H9 (cell line): Measurements from ENCODE around the gene SNAI1. TPM values are rescaled to one million over a fixed set of nuclear protein-coding genes. Genes with fewer than 3 reads are reported as not detected.

Experiments used
- DNase-seq: peaks from one replicate; pipeline ENCODE4 v3.0.0-alpha.2; 2017
- H2AFZ ChIP-seq: one replicate; pipeline ENCODE4 v1.6.1; 2013; ENCODE audit warnings: mild to moderate bottlenecking, low read length, control low read depth, moderate library complexity
- H2AK5ac ChIP-seq: 2 replicates; pipeline ENCODE4 v1.6.1; 2013; ENCODE audit warnings: low read length, control low read depth, mixed read lengths; ENCODE audit not compliant: insufficient read length
- H2BK120ac ChIP-seq: one replicate; pipeline ENCODE4 v1.6.1; 2013; ENCODE audit warnings: low read depth, mild to moderate bottlenecking, low read length, control low read depth, inconsistent platforms; ENCODE audit not compliant: poor library complexity, severe bottlenecking
- H2BK12ac ChIP-seq: 2 replicates; pipeline ENCODE4 v1.6.1; 2013; ENCODE audit warnings: low read length, control low read depth, mixed read lengths, low read depth; ENCODE audit not compliant: insufficient read length
- H2BK15ac ChIP-seq: 2 replicates; pipeline ENCODE4 v1.6.1; 2013; ENCODE audit warnings: low read depth, low read length, control low read depth
- H2BK20ac ChIP-seq: one replicate; pipeline ENCODE4 v1.6.1; 2013; ENCODE audit warnings: low read depth, mild to moderate bottlenecking, low read length, control low read depth, inconsistent platforms; ENCODE audit not compliant: poor library complexity, severe bottlenecking
- H2BK5ac ChIP-seq: 2 replicates; pipeline ENCODE4 v1.6.1; 2013; ENCODE audit warnings: low read length, control low read depth, mixed read lengths; ENCODE audit not compliant: insufficient read length
- H3K14ac ChIP-seq: 2 replicates; pipeline ENCODE4 v1.6.1; 2013; ENCODE audit warnings: low read length, control low read depth; ENCODE audit not compliant: insufficient read depth
- H3K18ac ChIP-seq: 2 replicates; pipeline ENCODE4 v1.6.1; 2013; ENCODE audit warnings: low read depth, mild to moderate bottlenecking, mixed read lengths, low read length, control low read depth; ENCODE audit not compliant: insufficient read length
- H3K23ac ChIP-seq: 2 replicates; pipeline ENCODE4 v1.6.1; 2013; ENCODE audit warnings: low read length, control low read depth, mixed read lengths, low read depth; ENCODE audit not compliant: insufficient read length
- H3K23me2 ChIP-seq: 2 replicates; pipeline ENCODE4 v1.6.1; 2013; ENCODE audit warnings: low read depth, mild to moderate bottlenecking, mixed read lengths, low read length, control low read depth; ENCODE audit not compliant: insufficient read length, poor library complexity, severe bottlenecking
- H3K27ac ChIP-seq: 2 replicates; pipeline ENCODE4 v1.5.1; 2013; ENCODE audit warnings: low read length, control low read depth, mixed read lengths, low read depth; ENCODE audit not compliant: insufficient read length
- H3K27me3 ChIP-seq: 2 replicates; pipeline ENCODE4 v1.6.1; 2013; ENCODE audit warnings: low read length, control low read depth, inconsistent platforms; ENCODE audit not compliant: insufficient read depth
- H3K4ac ChIP-seq: 2 replicates; pipeline ENCODE4 v1.6.1; 2013; ENCODE audit warnings: low read depth, mild to moderate bottlenecking, control low read depth, inconsistent platforms, low read length, moderate library complexity
- H3K4me1 ChIP-seq: 2 replicates; pipeline ENCODE4 v1.6.1; 2013; ENCODE audit warnings: low read length, control low read depth, inconsistent platforms; ENCODE audit not compliant: insufficient read depth
- H3K4me2 ChIP-seq: 2 replicates; pipeline ENCODE4 v1.6.1; 2013; ENCODE audit warnings: low read length, control low read depth, mixed read lengths; ENCODE audit not compliant: insufficient read length, insufficient read depth
- H3K56ac ChIP-seq: 2 replicates; pipeline ENCODE4 v1.6.1; 2013; ENCODE audit warnings: low read depth, mild to moderate bottlenecking, mixed read lengths, low read length, control low read depth; ENCODE audit not compliant: insufficient read length
- H3K79me1 ChIP-seq: 2 replicates; pipeline ENCODE4 v1.6.1; 2013; ENCODE audit warnings: low read depth, mild to moderate bottlenecking, moderate library complexity, low read length, control low read depth, inconsistent platforms; ENCODE audit not compliant: insufficient read depth, poor library complexity, severe bottlenecking
- H3K79me2 ChIP-seq: 2 replicates; pipeline ENCODE4 v1.6.1; 2013; ENCODE audit warnings: low read length, control low read depth, inconsistent platforms; ENCODE audit not compliant: insufficient read depth
- H3K9ac ChIP-seq: 2 replicates; pipeline ENCODE4 v1.6.1; 2013; ENCODE audit warnings: low read length, control low read depth, mixed read lengths; ENCODE audit not compliant: insufficient read length; ENCODE audit errors: extremely low read depth
- H3K9me3 ChIP-seq: one replicate; pipeline ENCODE4 v1.6.1; 2013; ENCODE audit warnings: low read depth, low read length, inconsistent platforms; ENCODE audit not compliant: control insufficient read depth
- H3T11ph ChIP-seq: one replicate; pipeline ENCODE4 v1.6.1; 2013; ENCODE audit warnings: mild to moderate bottlenecking, low read length, control low read depth, inconsistent platforms
- H4K20me1 ChIP-seq: one replicate; pipeline ENCODE4 v1.6.1; 2013; ENCODE audit not compliant: control insufficient read depth, insufficient read length, insufficient read depth
- H4K5ac ChIP-seq: 2 replicates; pipeline ENCODE4 v1.6.1; 2013; ENCODE audit warnings: low read depth, mild to moderate bottlenecking, mixed read lengths, low read length, control low read depth; ENCODE audit not compliant: insufficient read length
- H4K8ac ChIP-seq: replicated peaks from 2 replicates; pipeline ENCODE4 v1.6.1; 2013; ENCODE audit warnings: low read length, control low read depth, mixed read lengths, low read depth; ENCODE audit not compliant: insufficient read length
- H4K91ac ChIP-seq: 2 replicates; pipeline ENCODE4 v1.6.1; 2013; ENCODE audit warnings: low read depth, mild to moderate bottlenecking, moderate library complexity, mixed read lengths, low read length, control low read depth; ENCODE audit not compliant: insufficient read length
- H3K27ac Mint-ChIP-seq, 3 experiments: 2 replicates in 2 of 3; 3 replicates in 1 of 3; pipeline ENCODE4 v1.8.0; 2020 to 2021; ENCODE audit warnings: mixed read lengths in 3 of 3, mild to moderate bottlenecking in 1 of 3, moderate library complexity in 1 of 3
- H3K27me3 Mint-ChIP-seq: 2 replicates; pipeline ENCODE4 v1.8.0; 2021; ENCODE audit warnings: low read depth, mild to moderate bottlenecking, moderate library complexity, mixed read lengths
- H3K36me3 Mint-ChIP-seq, 3 experiments: 2 replicates in 2 of 3; 3 replicates in 1 of 3; pipeline ENCODE4 v1.8.0; 2020 to 2021; ENCODE audit warnings: low read depth in 3 of 3, mixed read lengths in 3 of 3; ENCODE audit not compliant: insufficient read depth in 1 of 3
- H3K4me1 Mint-ChIP-seq, 2 experiments: 2 replicates each; pipeline ENCODE4 v1.8.0; 2020; ENCODE audit warnings: mixed read lengths in 2 of 2
- H3K4me3 Mint-ChIP-seq, 2 experiments: 2 replicates in 1 of 2; 3 replicates in 1 of 2; pipeline ENCODE4 v1.8.0; 2020 to 2021; ENCODE audit warnings: mild to moderate bottlenecking in 2 of 2, mixed read lengths in 2 of 2, moderate library complexity in 1 of 2
- H3K9me3 Mint-ChIP-seq, 2 experiments: 2 replicates in 1 of 2; 3 replicates in 1 of 2; pipeline ENCODE4 v1.8.0; 2020; ENCODE audit warnings: mild to moderate bottlenecking in 2 of 2, mixed read lengths in 2 of 2, moderate library complexity in 1 of 2
- WGBS: extraction: QIAGEN DNeasy Blood & Tissue Kit; methylation state at CpG from one replicate; pipeline ENCODE4 v1.1.7; 2013; ENCODE audit warnings: missing lambda C conversion rate, low lambda C conversion rate, mixed read lengths; ENCODE audit not compliant: insufficient read length; ENCODE audit errors: extremely low coverage; 5-methylcytosine and 5-hydroxymethylcytosine counted together
- total RNA-seq: library from RNA; stranded (reverse); gene quantifications from 2 replicates; pipeline ENCODE4 v1.2.1, GENCODE V29; 2021
- TF ChIP-seq, protein P1 (sequence below): fragments of 200-600 bp; sonication (generic); conservative IDR thresholded peaks from 3 replicates; pipeline ENCODE4 v1.8.0; 2021; ENCODE audit warnings: antibody characterized with exemption, mild to moderate bottlenecking

SNAI1 gene
- total RNA-seq, 1 experiment from 2014 or later: 7.0 TPM

DNA sequence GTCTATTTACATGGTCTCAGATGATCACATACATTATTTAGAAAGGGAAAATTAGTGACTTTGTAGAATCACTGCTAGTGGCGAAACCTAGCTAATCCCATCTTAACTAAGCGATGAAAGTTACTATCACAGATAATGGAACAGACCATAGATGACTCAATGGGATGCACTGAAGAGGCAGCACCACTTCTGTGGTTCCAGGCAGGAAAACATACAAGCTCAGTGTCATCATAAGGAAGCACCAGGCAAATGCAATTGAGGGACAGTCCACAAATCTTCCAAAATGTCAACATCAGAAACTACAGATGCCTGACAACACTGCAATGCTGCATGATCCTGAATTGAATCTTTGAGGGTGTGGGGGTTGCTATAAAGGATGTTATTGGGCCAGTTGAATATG, 15.9 kb upstream of the SNAI1 start:
- Histone ChIP-seq H3K18ac (no peak overlapping the region), H2BK15ac (no peak overlapping the region), H2BK120ac (no peak overlapping the region), H2AFZ (no peak overlapping the region), H4K91ac (no peak overlapping the region), H2BK5ac (no peak overlapping the region), H4K20me1 (no peaks in the 10 kb centered on the region), H3K56ac (no peak overlapping the region), H3K27ac (no peak overlapping the region), H3K4me2 (no peak overlapping the region), H3T11ph (no peak overlapping the region), H3K4ac (no peak overlapping the region), H3K79me1 (no peaks in the 10 kb centered on the region), H3K27me3 (no peaks in the 10 kb centered on the region), H3K9me3 (no peaks in the 10 kb centered on the region), H4K8ac (no peak overlapping the region), H3K4me1 (no peaks in the 10 kb centered on the region; the same call in 1 of the 2 replicates), H3K14ac (no peak overlapping the region), H3K9ac (no peak overlapping the region), H2AK5ac (no peak overlapping the region), H2BK20ac (no peak overlapping the region), H3K79me2 (no peaks in the 10 kb centered on the region), H4K5ac (no peak overlapping the region), H3K23ac (no peak overlapping the region), H3K23me2 (no peaks in the 10 kb centered on the region), H2BK12ac (no peak overlapping the region)
- H3K27ac Mint-ChIP-seq: no peak overlapping the region; a peak in 2 of 7 replicates
- no peaks in the 10 kb centered on the region for H3K27me3 Mint-ChIP-seq
- TF ChIP-seq, protein P1, sequence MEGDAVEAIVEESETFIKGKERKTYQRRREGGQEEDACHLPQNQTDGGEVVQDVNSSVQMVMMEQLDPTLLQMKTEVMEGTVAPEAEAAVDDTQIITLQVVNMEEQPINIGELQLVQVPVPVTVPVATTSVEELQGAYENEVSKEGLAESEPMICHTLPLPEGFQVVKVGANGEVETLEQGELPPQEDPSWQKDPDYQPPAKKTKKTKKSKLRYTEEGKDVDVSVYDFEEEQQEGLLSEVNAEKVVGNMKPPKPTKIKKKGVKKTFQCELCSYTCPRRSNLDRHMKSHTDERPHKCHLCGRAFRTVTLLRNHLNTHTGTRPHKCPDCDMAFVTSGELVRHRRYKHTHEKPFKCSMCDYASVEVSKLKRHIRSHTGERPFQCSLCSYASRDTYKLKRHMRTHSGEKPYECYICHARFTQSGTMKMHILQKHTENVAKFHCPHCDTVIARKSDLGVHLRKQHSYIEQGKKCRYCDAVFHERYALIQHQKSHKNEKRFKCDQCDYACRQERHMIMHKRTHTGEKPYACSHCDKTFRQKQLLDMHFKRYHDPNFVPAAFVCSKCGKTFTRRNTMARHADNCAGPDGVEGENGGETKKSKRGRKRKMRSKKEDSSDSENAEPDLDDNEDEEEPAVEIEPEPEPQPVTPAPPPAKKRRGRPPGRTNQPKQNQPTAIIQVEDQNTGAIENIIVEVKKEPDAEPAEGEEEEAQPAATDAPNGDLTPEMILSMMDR: no peak
- H3K4me1 Mint-ChIP-seq: peaks cover 10 to 23% of the 10 kb centered on the region in 2 experiments; a peak in 3 of 4 replicates
- no peaks in the 10 kb centered on the region for H3K9me3 Mint-ChIP-seq
- H3K36me3 Mint-ChIP-seq: 0 out of 7 replicates have a peak, but pooled peaks cover 0 to 2% (median 0%) of the 10 kb centered on the region in 3 experiments
- WGBS: no CpG with 5 or more reads among the region's 2 CpGs
- no peak overlapping the region for H3K4me3 Mint-ChIP-seq
- no peak for DNase-seq
